Suprapubic skin (tissue), 3 donors: ENCODE data around the gene ACAT2.

ENCODE experiments used
- CTCF ChIP-seq, 2 donors: fragments of 200-600 bp in 1 of 2; fragments of 450-650 bp in 1 of 2; sonication (generic) in 1 of 2; IDR thresholded peaks; one replicate each; pipeline ENCODE4 v1.5.1; 2016 to 2019; ENCODE audit warnings: antibody characterized with exemption in 2 of 2, mild to moderate bottlenecking in 1 of 2, moderate library complexity in 1 of 2
- POLR2A ChIP-seq, 2 donors: fragments of 450-650 bp; IDR thresholded peaks; one replicate each; pipeline ENCODE4 v1.6.1; 2017; ENCODE audit warnings: antibody characterized with exemption in 2 of 2, mild to moderate bottlenecking in 2 of 2, moderate library complexity in 2 of 2

GRCh38 chr6:159790956-159791598 lies 29.2 kb downstream of the ACAT2 start:
- TF ChIP-seq CTCF (IDR thresholded peaks at IDR 0.05) (no peak), POLR2A (IDR thresholded peaks at IDR 0.05) (no peak)
